Muscle layer of duodenum (tissue), 2 donors: Measurements from ENCODE around the gene DLG2.

Experiments used
- H3K27ac ChIP-seq: one replicate; pipeline ENCODE4 v1.7.0; 2013; ENCODE audit warnings: mild to moderate bottlenecking, low read length
- H3K27me3 ChIP-seq: one replicate; pipeline ENCODE4 v1.7.0; 2013; ENCODE audit warnings: low read depth, mild to moderate bottlenecking, control low read depth, low read length
- H3K36me3 ChIP-seq, 2 donors: one replicate each; pipeline ENCODE4 v1.7.0; 2013; ENCODE audit warnings: low read length in 2 of 2, control low read depth in 1 of 2, mild to moderate bottlenecking in 1 of 2; ENCODE audit not compliant: insufficient read depth in 2 of 2, control insufficient read depth in 1 of 2
- H3K4me1 ChIP-seq, 2 donors: one replicate each; pipeline ENCODE4 v1.7.0; 2013; ENCODE audit warnings: low read length in 2 of 2, mild to moderate bottlenecking in 2 of 2, control low read depth in 1 of 2, moderate library complexity in 1 of 2; ENCODE audit not compliant: insufficient read depth in 2 of 2, control insufficient read depth in 1 of 2
- H3K4me3 ChIP-seq, 2 donors: one replicate each; pipeline ENCODE4 v1.7.0; 2013; ENCODE audit warnings: low read length in 2 of 2, low read depth in 1 of 2, mild to moderate bottlenecking in 1 of 2
- H3K9me3 ChIP-seq, 2 donors: one replicate each; pipeline ENCODE4 v1.7.0; 2013; ENCODE audit warnings: low read length in 2 of 2, control low read depth in 1 of 2, mild to moderate bottlenecking in 1 of 2; ENCODE audit not compliant: control insufficient read depth in 1 of 2
- donor health status: healthy.

Gene DLG2

DNA sequence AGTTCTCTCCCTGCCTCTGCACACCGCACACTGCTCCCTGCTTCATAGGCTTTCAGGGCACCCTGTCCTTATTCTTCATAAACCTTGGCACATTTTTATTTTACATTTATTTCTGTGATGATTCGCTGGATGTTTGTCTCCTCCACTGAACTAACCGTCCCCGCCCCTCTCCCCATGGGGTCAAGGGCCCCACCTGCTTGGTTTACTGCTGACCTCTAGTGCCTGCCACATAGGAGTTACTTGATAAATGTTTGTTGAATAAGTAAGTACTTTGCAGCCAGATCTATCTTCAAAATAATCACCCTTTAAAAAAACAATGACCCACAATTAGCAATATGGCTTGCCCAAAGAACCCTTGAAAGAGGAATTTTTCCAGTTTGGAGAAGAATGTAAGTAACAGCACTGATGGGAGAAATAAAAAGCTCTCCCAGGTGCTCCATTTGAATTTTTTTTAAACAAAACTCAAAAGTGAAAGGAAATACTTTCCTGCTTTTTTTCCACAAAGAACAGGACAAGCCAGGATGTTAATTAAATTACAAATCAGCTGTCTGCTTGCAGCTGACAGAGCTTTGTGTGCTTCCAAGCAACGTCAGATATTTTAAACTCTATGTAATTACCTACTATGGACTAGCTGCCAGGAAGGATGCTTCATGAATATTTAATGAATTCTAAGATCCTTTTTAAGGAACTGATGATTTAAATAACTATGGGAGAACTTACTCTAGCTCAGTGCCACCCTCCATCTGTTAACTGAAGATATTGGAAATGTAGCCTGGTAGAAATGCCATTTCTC lies 1083.6 kb downstream of the DLG2 start:
- H3K27ac ChIP-seq, result no peak overlapping the region
- H3K36me3 ChIP-seq, result no peaks in the 10 kb centered on the region
- no peak overlapping the region for H3K4me3 ChIP-seq
- H3K4me1 ChIP-seq, result peaks cover 0 to 9% of the 10 kb centered on the region in 2 donors
- peaks cover 0 to 4% of the 10 kb centered on the region in 2 donors for H3K9me3 ChIP-seq
- no peaks in the 10 kb centered on the region for H3K27me3 ChIP-seq

DNA sequence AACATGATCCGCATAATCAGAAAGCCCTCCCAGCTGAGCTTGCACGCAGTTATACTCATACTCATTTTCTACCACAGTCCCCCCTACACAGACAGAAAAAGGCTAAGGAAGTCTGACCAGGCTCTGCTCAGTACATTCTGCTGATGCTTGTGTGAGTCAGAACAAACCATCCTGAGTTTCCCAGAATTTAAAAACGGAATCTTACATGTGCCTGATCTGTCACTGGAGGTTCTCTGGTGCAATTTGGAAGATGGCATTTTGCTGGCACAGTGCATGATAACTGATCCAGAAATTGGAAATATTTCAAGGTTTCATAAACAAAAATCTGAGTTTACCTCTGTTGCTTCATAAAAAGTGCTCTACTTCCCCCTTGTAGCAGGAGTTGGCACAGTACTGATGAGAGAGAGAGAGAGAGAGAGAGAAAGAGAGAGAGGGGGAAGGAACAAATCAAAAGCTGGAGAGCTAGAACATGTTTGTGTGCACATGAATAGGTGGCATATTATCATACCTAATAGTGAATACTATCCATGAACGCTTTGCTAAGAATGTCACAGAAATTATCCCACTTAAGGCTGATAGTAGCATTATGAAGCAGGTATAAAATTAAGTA lies 1085.3 kb downstream of the DLG2 start:
- Histone ChIP-seq H3K27ac (no peak overlapping the region), H3K27me3 (no peaks in the 10 kb centered on the region), H3K9me3 (peaks cover 0 to 4% of the 10 kb centered on the region in 2 donors)

DNA sequence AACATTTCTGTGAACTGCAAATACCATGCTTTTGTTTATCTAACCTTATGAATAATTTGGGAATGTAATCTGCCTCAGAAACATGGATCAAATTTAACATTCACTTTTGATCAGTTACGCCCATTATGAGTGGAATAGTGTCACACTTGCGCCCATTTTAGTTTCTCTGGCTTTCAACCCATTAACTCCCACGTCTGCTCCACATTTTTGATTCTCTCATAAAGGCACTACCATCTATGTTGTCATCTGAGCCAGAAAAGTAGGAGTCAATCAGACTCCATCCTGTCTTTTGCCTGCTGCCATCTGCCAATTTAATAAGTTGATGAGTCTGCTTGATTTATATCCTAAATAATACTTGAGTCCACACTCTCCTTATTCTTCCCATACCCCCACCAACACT lies 1090.7 kb downstream of the DLG2 start:
- H3K27me3 ChIP-seq, result no peaks in the 10 kb centered on the region
- peaks cover 0 to 4% of the 10 kb centered on the region in 2 donors for H3K9me3 ChIP-seq
- no peak overlapping the region for H3K27ac ChIP-seq
- no peak overlapping the region for H3K4me3 ChIP-seq
- H3K36me3 ChIP-seq, result no peaks in the 10 kb centered on the region
- H3K4me1 ChIP-seq, result no peaks in the 10 kb centered on the region

More for the DNA sequence above, 1085.3 kb downstream of the DLG2 start:
- H3K4me1 ChIP-seq, result peaks cover 0 to 9% of the 10 kb centered on the region in 2 donors
- H3K4me3 ChIP-seq, result no peak overlapping the region
- H3K36me3 ChIP-seq, result no peaks in the 10 kb centered on the region

DNA sequence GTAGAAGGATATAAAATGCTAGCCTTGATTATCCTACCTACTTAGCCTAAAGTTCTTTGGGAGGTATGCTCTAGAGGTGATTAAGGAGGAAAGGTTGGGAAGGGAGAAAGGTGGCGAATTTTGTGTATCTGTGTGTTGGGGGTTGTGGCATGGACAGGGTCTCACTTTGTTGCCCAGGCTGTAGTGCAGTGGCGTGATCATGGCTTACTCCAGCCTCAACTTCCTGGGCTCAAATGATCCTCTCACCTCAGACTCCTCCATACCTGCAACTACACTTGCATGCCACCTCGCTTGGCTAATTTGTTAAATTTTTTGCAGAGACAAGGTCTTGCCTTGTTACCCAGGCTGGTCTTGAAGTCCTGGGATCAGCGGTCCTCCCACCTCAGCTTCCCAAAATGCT lies 1094.8 kb downstream of the DLG2 start:
- Histone ChIP-seq H3K27ac (no peak overlapping the region), H3K27me3 (no peaks in the 10 kb centered on the region), H3K9me3 (no peaks in the 10 kb centered on the region), H3K36me3 (no peaks in the 10 kb centered on the region), H3K4me1 (no peaks in the 10 kb centered on the region), H3K4me3 (no peak overlapping the region)

DNA sequence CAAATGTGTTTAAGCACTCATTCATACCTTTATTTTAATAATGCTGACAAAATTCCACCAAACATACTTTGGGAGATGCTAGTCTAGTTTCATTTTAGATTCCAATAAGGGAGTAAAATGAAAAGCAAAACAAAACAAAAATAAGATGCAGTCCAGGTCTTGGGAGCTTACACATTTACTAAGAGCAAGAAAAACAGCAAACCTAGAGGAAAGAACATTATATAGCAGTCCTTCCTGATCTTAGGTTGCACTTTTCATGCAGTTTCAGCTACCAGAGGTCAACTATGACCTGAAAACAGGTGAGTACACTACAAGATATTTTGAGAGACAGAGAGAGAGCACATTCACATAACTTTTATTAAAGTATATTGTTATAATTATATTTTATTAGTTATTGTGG lies 1100.9 kb downstream of the DLG2 start:
- Histone ChIP-seq H3K9me3 (no peaks in the 10 kb centered on the region), H3K27me3 (no peaks in the 10 kb centered on the region), H3K36me3 (no peaks in the 10 kb centered on the region), H3K4me3 (no peak overlapping the region), H3K27ac (no peak overlapping the region), H3K4me1 (no peaks in the 10 kb centered on the region)

DNA sequence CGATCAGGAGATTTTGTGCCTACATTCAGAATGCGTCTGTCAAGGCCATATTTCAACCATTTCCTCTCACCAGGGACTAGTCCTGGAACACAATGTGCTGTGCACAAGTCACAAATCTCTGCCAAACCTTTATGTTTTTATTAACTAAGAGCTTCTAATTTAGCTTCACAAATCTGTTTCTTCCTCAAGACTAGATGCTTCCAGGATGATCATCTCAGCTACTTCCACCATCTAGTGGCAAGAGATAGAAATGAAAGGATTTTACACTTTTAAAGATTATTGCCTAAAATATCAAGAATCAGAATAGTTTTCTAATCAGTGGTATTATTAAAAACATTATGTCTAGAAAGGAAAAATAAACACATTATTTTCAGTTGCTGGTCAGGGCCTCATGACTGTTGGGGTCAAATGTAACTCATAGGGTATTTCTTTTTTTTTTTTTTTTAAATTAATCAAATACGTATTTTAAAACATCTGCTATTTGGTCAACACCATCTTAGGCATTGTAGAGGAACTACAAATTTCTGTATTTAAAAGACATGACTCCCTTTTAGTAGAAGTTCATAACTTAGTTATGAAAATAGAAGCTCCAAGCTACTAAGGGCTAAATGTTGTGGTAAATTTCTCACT lies 1102.6 kb downstream of the DLG2 start:
- no peak overlapping the region for H3K4me3 ChIP-seq
- no peaks in the 10 kb centered on the region for H3K9me3 ChIP-seq
- H3K27me3 ChIP-seq, result no peaks in the 10 kb centered on the region
- no peaks in the 10 kb centered on the region for H3K4me1 ChIP-seq
- H3K27ac ChIP-seq, result no peak overlapping the region
- no peaks in the 10 kb centered on the region for H3K36me3 ChIP-seq

DNA sequence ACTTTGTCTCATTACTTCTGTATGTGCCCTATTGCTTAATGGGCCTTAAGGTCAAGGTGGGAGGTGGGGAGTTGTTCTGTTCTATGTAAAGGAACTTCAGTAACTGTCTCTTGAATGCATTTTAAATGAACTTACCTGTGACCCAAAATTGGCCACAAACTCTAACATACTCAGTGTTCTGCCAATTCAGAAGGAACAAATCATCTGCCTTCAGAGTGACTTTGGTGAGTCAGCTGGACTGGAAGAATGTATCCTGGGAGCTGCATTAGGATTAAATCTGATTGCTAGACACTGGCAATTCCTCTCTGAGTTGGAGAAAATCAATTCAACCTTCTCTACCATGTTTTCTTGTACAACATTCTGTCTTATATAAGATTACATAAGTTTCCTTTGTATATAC lies 1104.8 kb downstream of the DLG2 start:
- no peak overlapping the region for H3K4me3 ChIP-seq
- no peaks in the 10 kb centered on the region for H3K27me3 ChIP-seq
- H3K36me3 ChIP-seq, result no peaks in the 10 kb centered on the region
- no peaks in the 10 kb centered on the region for H3K9me3 ChIP-seq
- H3K4me1 ChIP-seq, result no peaks in the 10 kb centered on the region
- H3K27ac ChIP-seq, result no peak overlapping the region

DNA sequence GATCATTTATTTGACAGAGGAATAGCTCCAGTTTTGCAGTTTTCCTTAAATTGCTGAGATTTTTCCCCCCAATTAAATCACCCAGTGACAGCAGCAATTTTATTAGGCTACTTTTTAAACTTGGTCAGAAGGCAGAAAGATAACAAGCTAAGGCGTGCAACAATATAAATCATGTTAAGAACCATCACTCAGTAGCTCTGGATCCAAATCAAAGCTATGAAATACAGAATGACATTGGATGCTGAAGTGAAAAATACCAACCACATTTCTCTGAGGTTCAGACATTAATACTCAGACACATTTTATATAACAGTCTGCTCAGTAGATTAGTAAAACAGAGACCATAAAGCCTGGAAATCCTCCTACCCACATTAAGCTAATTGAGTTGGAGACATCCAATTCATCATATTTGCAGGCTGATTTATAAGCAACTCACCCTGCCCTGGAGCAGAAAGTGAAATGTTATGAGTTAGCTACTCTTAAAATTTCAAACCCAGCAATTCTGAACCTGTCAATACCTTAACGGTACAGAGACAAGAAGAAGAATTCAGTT lies 1108.4 kb downstream of the DLG2 start:
- H3K9me3 ChIP-seq, result no peaks in the 10 kb centered on the region
- H3K4me1 ChIP-seq, result no peaks in the 10 kb centered on the region
- no peak overlapping the region for H3K27ac ChIP-seq

DNA sequence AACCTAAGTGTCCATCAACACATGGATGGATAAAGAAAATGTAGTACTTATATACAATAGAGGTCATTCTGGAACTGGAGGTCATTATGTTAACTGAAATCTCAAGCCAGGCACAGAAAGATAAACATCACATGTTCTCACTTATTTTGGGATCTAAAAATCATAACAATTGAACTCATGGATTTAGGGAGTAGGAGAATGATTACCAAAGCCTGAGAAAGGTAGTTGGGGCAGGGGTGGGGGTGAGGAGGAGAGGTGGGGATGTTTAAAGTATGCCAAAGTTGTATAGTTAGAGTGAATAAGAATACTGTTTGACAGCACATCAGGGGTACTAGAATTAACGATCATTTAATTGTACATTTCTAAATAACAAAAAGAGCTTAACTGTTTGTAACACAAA lies 1112.7 kb downstream of the DLG2 start:
- no peaks in the 10 kb centered on the region for H3K9me3 ChIP-seq
- no peaks in the 10 kb centered on the region for H3K4me1 ChIP-seq
- no peaks in the 10 kb centered on the region for H3K36me3 ChIP-seq
- H3K4me3 ChIP-seq, result no peak overlapping the region
- H3K27me3 ChIP-seq, result no peaks in the 10 kb centered on the region
- no peak overlapping the region for H3K27ac ChIP-seq

More for the DNA sequence above, 1108.4 kb downstream of the DLG2 start:
- Histone ChIP-seq H3K4me3 (no peak overlapping the region), H3K36me3 (no peaks in the 10 kb centered on the region), H3K27me3 (no peaks in the 10 kb centered on the region)

DNA sequence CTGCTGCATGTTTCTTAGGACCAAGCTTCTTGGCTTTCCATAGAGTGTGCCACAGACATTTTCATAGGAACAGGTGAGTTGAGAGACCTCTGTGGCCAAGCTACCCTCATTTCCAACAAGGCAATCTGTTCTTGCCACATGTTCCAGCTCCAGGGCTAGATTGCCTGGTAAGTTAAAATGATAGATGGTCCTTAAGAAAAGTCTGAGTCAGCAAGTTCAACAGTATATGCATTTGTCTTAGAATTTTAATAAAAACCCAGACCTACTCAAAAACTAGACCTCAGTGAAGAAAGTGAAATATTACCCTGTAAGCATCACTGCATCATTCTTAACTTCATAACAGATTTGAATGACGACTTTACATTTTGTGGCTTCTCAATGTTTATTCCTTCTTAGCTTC lies 1123.6 kb downstream of the DLG2 start:
- H3K36me3 ChIP-seq, result no peaks in the 10 kb centered on the region
- H3K27ac ChIP-seq, result no peak overlapping the region
- H3K4me3 ChIP-seq, result no peak overlapping the region
- H3K9me3 ChIP-seq, result no peaks in the 10 kb centered on the region
- no peaks in the 10 kb centered on the region for H3K4me1 ChIP-seq
- no peaks in the 10 kb centered on the region for H3K27me3 ChIP-seq

DNA sequence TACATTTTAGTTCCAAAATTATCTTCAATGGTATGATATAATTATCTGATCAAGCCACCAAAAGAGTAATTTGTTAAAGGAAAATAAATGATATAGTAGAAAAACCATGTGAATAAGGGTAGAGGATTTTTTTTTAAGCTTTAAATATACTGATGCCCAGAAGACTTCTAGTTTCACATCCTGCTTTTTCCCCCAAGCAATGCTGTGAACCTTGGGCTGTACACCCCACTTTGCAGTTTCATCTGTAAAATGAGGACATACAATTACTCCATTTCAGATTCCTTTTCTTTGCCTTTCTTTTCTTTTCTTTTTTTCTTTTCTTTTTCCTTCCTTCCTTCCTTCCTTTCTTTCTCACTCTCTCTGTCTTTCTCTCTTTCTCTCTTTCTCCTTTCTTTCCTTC lies 1125.4 kb downstream of the DLG2 start:
- H3K4me1 ChIP-seq, result no peaks in the 10 kb centered on the region
- no peaks in the 10 kb centered on the region for H3K27me3 ChIP-seq

More for the DNA sequence above, 1125.4 kb downstream of the DLG2 start:
- Histone ChIP-seq H3K4me3 (no peak overlapping the region), H3K36me3 (no peaks in the 10 kb centered on the region), H3K9me3 (no peaks in the 10 kb centered on the region), H3K27ac (no peak overlapping the region)
